GM13977 (cell line): ENCODE measurements around the gene SOX4.

ENCODE experiments used
- DNase-seq: peaks from one replicate; pipeline ENCODE4 v3.0.0; 2012; ENCODE audit warnings: low spot score
- in situ Hi-C: fragments of 300-500 bp; cut with MboI; formaldehyde crosslinking; loops from one replicate; pipeline ENCODE4 v1.12.0; 2022; ENCODE audit warnings: low sequenced_read_pairs, low pct_unique_long_range_greater_than_20kb, mixed read lengths, inconsistent platforms; ENCODE audit not compliant: unreplicated experiment
- TF ChIP-seq, protein P1 (sequence below): IDR thresholded peaks from 2 replicates; pipeline ENCODE4 v1.5.1; 2012; ENCODE audit warnings: mild to moderate bottlenecking, control low read depth; ENCODE audit not compliant: insufficient read depth; ENCODE audit errors: extremely low read depth, missing control alignments

The SOX4 gene

GRCh38 chr6:21596949-21597682, 3.6 kb downstream of the SOX4 start:
- in situ Hi-C loops = loop anchor here (25.0 kb wide), 2 partner anchors 685 to 885 kb away; no protein-coding TSS in a partner anchor
- TF ChIP-seq, protein P1, sequence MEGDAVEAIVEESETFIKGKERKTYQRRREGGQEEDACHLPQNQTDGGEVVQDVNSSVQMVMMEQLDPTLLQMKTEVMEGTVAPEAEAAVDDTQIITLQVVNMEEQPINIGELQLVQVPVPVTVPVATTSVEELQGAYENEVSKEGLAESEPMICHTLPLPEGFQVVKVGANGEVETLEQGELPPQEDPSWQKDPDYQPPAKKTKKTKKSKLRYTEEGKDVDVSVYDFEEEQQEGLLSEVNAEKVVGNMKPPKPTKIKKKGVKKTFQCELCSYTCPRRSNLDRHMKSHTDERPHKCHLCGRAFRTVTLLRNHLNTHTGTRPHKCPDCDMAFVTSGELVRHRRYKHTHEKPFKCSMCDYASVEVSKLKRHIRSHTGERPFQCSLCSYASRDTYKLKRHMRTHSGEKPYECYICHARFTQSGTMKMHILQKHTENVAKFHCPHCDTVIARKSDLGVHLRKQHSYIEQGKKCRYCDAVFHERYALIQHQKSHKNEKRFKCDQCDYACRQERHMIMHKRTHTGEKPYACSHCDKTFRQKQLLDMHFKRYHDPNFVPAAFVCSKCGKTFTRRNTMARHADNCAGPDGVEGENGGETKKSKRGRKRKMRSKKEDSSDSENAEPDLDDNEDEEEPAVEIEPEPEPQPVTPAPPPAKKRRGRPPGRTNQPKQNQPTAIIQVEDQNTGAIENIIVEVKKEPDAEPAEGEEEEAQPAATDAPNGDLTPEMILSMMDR = peak; percentile 40
- DNase-seq = peak; percentile 60

- TF ChIP-seq, protein P1 = no peak
- in situ Hi-C loops = loop anchor here (25.0 kb wide), 2 partner anchors 686 to 886 kb away; no protein-coding TSS in a partner anchor
- DNase-seq = no peak
These were observed 4.5 kb downstream of the SOX4 start for GRCh38 chr6:21597801-21598673.

DNA sequence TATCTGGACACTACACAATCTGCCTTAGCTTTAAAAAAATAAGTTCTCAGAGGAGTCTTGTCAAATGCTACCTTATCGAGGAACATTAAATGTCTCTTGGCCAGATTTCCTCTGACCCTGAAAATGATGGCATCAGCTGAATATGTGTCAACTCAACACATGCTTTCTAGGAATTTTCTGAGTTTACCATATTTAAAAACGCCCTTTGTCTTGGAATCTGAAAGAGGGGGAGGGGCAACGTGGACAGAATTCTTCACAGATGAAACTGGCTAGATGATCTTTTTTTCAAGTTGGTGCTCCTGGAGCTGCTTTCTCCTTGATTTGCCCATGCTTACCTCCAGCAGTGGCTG, 5.1 kb downstream of the SOX4 start:
- TF ChIP-seq, protein P1 = no peak
- in situ Hi-C loops = loop anchor here (25.0 kb wide), 2 partner anchors 686 to 886 kb away; no protein-coding TSS in a partner anchor
- no peak for DNase-seq

DNA sequence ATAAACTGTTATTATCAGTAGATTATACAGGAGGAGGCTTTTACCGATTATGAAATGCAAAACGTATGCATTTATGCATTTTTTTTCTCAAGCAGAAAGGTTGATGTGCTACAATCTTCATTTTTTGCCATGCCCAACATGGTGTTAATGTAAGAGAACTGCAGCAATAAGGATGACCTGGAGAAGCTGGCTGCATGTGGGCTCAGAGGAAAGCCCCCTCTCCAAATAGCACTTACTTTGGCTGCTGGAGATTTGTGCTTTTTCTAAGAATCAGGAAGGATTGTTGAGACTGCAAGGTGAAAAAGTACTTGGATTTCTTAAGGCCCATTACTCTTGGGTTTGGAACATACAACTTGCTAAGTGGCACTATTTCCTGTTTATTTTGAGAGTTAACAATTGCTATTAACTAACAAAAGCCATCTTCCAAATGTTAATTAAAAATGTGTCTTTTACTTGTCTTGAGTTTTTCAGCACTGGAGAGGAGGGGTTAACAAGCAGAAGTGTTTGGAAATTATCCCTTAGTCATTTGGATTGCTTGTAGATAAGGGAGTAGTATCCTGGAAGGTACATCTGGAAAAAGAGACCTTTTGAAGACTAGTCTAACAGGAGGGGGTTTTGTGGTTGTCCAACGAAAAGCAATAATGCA, 5.6 kb downstream of the SOX4 start:
- in situ Hi-C loops = loop anchor here (25.0 kb wide), 2 partner anchors 687 to 887 kb away; no protein-coding TSS in a partner anchor
- no peak for DNase-seq
- TF ChIP-seq, protein P1 = no peak

- no peak for DNase-seq
- in situ Hi-C loops = no loop called here
- TF ChIP-seq, protein P1 = no peak
These were observed 7.9 kb downstream of the SOX4 start for GRCh38 chr6:21601339-21601923.

GRCh38 chr6:21601932-21602390, 8.4 kb downstream of the SOX4 start:
- in situ Hi-C loops = no loop called here

More at GRCh38 chr6:21601932-21602390, 8.4 kb downstream of the SOX4 start:
- TF ChIP-seq, protein P1 = no peak
- no peak for DNase-seq
